Esophagus squamous epithelium (tissue), 4 donors: Measurements from ENCODE around the gene C17orf50.

Experiments
- CTCF ChIP-seq, 6 experiments: fragments of 450-650 bp in 4 of 6; fragments of 200-600 bp in 2 of 6; sonication (generic) in 2 of 6; IDR thresholded peaks; one replicate each; pipeline ENCODE4 v1.5.1; 2016 to 2019; ENCODE audit warnings: antibody characterized with exemption in 6 of 6, mild to moderate bottlenecking in 4 of 6, moderate library complexity in 4 of 6
- POLR2A ChIP-seq, 4 donors: fragments of 450-650 bp; IDR thresholded peaks; one replicate each; pipeline ENCODE4 v1.6.1; 2017; ENCODE audit warnings: antibody characterized with exemption in 4 of 4, mild to moderate bottlenecking in 4 of 4, moderate library complexity in 3 of 4

- TF ChIP-seq POLR2A (IDR thresholded peaks at IDR 0.05), result no peak
- no peak for TF ChIP-seq CTCF (IDR thresholded peaks at IDR 0.05)
These were observed 3.1 kb downstream of the C17orf50 start for GRCh38 chr17:35763767-35764122.
